ENCODE data around the gene CTLA4. TPM values are rescaled to one million over a fixed set of nuclear protein-coding genes. Genes with fewer than 3 reads are reported as not detected.

Gene CTLA4
- total and polyA plus RNA-seq, 2 of the 4 experiments (the other 2 are of a cell fraction) = not detected

GRCh38 chr2:203875471-203875870 lies 7.9 kb downstream of the CTLA4 start:
- ChIA-PET POLR2A (ENCODE audit: unreplicated experiment) (no interaction called here), CTCF (interaction anchor here (1.2 kb wide), 1 partner anchor 9 kb away, joined by 3 read pairs; no protein-coding TSS in a partner anchor)
- H3K56ac ChIP-seq (ENCODE audit: extremely low read depth, insufficient read depth, low read length) = no peak overlapping the region
- ATAC-seq (ENCODE audit: low read depth) = no peak
- H3K36me3 ChIP-seq (ENCODE audit: control insufficient read depth, insufficient read depth, low read length) = no peaks in the 10 kb centered on the region
- no peak overlapping the region for H3K4me3 ChIP-seq (ENCODE audit: insufficient read depth, low read depth, low read length)
- H3K4ac ChIP-seq (ENCODE audit: low read depth, low read length) = no peak overlapping the region
- DNase-seq = no peak
- no peak overlapping the region for H2AFZ ChIP-seq (replicated peaks; ENCODE audit: low read length, poor library complexity)
- no peak overlapping the region for H2BK120ac ChIP-seq (ENCODE audit: low read depth, low read length)
- no peak overlapping the region for H3K9ac ChIP-seq (ENCODE audit: low read depth, low read length)
- H4K8ac ChIP-seq (ENCODE audit: low read depth in 2 of 2, low read length in 2 of 2) = no peak overlapping the region
- H4K91ac ChIP-seq (ENCODE audit: insufficient read depth, low read depth, low read length) = no peak overlapping the region
- no peaks in the 10 kb centered on the region for H4K20me1 ChIP-seq (ENCODE audit: insufficient read depth, low read length)
- no peak overlapping the region for H3K27ac ChIP-seq (ENCODE audit: insufficient read depth, low read length)
- BruUV-seq (replicated peaks) = no TSS peak
- 34% methylated on average over 3 of the region's 4 CpGs; no CpG with 5 or more reads in 1 of the 2 experiments for WGBS, 2 experiments (ENCODE audit: extremely low coverage in 2 of 2, insufficient read length in 1 of 2)
- H4K5ac ChIP-seq (ENCODE audit: low read depth, low read length) = no peak overlapping the region
- no peak overlapping the region for H2BK5ac ChIP-seq (ENCODE audit: low read depth, low read length, poor library complexity, severe bottlenecking)
- intact Hi-C loops (cut with micrococcal nuclease) = no loop called here
- TF ChIP-seq, protein P1, sequence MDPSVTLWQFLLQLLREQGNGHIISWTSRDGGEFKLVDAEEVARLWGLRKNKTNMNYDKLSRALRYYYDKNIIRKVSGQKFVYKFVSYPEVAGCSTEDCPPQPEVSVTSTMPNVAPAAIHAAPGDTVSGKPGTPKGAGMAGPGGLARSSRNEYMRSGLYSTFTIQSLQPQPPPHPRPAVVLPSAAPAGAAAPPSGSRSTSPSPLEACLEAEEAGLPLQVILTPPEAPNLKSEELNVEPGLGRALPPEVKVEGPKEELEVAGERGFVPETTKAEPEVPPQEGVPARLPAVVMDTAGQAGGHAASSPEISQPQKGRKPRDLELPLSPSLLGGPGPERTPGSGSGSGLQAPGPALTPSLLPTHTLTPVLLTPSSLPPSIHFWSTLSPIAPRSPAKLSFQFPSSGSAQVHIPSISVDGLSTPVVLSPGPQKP (IDR thresholded peaks at IDR 0.05; ENCODE audit: borderline replicate concordance, low read depth, low read length) = no peak
- TF ChIP-seq SMC3 (IDR thresholded peaks at IDR 0.05; ENCODE audit: low read depth, low read length) (no peak), BHLHE40 (IDR thresholded peaks at IDR 0.05; ENCODE audit: low read depth, low read length) (no peak), RAD21 (IDR thresholded peaks at IDR 0.05; ENCODE audit: low read length) (no peak), CEBPB (IDR thresholded peaks at IDR 0.05; ENCODE audit: low read depth, low read length) (no peak), MXI1 (IDR thresholded peaks at IDR 0.05; ENCODE audit: borderline replicate concordance, low read depth, low read length) (no peak), NFE2L2 (IDR thresholded peaks at IDR 0.05; ENCODE audit: low read depth, low read length) (no peak), MAZ (IDR thresholded peaks at IDR 0.05; ENCODE audit: borderline replicate concordance, low read depth, low read length) (no peak), CHD1 (IDR thresholded peaks at IDR 0.05; ENCODE audit: low read depth, low read length) (no peak), USF2 (IDR thresholded peaks at IDR 0.05; ENCODE audit: low read depth, low read length) (no peak)
- no peak overlapping the region for H3K4me2 ChIP-seq (ENCODE audit: low read depth, low read length)
- dilution Hi-C loops (cut with HindIII; ENCODE audit: low sequenced_read_pairs, unreplicated experiment) = no loop called here
- peaks cover 29% of the 10 kb centered on the region for H3K27me3 ChIP-seq (ENCODE audit: control insufficient read depth, insufficient read depth, low read length)
- no peaks in the 10 kb centered on the region for H3K9me1 ChIP-seq (ENCODE audit: insufficient read depth, low read length)
- no peaks in the 10 kb centered on the region for H3K4me1 ChIP-seq (ENCODE audit: control insufficient read depth, insufficient read depth, low read length)
- no peak overlapping the region for H3K14ac ChIP-seq (replicated peaks; ENCODE audit: low read depth, low read length)
- no peak overlapping the region for H2BK15ac ChIP-seq (ENCODE audit: low read depth, low read length)
- no peaks in the 10 kb centered on the region for H3K9me3 ChIP-seq (ENCODE audit: control insufficient read depth, insufficient read depth, low read length)
- H3K23ac ChIP-seq (ENCODE audit: low read depth, low read length) = no peak overlapping the region
- in situ Hi-C loops (cut with MboI; ENCODE audit: low sequenced_read_pairs) = no loop called here
- H3K18ac ChIP-seq (ENCODE audit: low read depth, low read length) = no peak overlapping the region
- no peaks in the 10 kb centered on the region for H3K79me1 ChIP-seq (ENCODE audit: low read depth in 1 of 2, low read length in 2 of 2)
- no peak overlapping the region for H2AK9ac ChIP-seq (replicated peaks; ENCODE audit: low read depth, low read length, poor library complexity)
- no peak overlapping the region for H2BK20ac ChIP-seq (ENCODE audit: low read depth, low read length)
- H2AK5ac ChIP-seq (ENCODE audit: low read depth, low read length) = no peak overlapping the region
